HG02884 (cell line): ENCODE measurements around the gene NEK6.

Source experiments
- ATAC-seq: cut with Tn5 transposase; IDR thresholded peaks from one replicate; pipeline ENCODE4 v1.9.1; 2021; ENCODE audit warnings: mild to moderate bottlenecking, moderate library complexity; ENCODE audit not compliant: unreplicated experiment

The NEK6 gene

GRCh38 chr9:124315882-124316281 is 58.1 kb downstream of the NEK6 start:
- no peak for ATAC-seq

DNA sequence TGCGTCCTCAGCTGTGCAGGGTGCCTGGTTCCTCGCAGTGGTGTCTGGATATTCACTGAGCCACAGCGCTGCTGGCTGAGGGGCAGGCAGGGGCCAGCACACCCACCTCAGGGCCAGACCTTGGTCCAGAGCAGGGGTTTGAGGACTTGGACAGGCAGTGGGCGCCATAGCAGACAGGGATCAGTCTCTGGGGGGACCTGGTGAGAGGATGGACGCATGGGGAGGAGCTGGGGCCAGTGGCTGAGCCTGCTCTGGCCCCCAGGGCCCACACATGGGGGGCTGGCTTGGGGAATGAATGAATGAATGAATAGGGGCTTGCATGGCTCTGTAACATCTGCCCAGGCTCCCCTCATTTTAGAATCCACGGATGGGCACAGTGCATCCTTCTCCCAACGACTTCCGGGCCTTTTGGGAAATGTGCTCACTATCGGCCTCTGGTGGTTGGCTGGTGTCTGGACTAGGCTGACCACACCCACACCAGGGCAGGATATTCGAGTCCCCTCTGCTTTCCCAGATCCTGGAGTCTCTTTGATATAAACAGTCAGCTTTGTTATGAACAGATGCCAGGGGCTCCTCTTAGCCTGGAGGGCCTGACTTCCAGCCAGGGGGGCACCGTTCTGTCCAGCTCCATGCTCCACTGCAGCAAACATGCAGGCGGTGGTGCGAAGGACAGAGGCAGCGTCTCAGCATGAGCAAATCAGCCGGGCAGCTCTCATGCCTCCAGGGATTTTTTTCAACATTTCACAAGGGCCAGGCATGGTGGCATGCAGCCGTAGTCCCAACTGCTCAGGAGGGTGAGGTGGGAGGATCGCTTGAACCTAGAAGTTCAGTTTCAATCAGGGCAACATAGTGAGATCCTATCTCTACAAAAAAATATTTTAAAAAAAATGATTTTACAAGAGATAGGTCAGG is 62.6 kb downstream of the NEK6 start:
- no peak for ATAC-seq

- no peak for ATAC-seq
Measured at GRCh38 chr9:124321416-124321815, 63.7 kb downstream of the NEK6 start.

DNA sequence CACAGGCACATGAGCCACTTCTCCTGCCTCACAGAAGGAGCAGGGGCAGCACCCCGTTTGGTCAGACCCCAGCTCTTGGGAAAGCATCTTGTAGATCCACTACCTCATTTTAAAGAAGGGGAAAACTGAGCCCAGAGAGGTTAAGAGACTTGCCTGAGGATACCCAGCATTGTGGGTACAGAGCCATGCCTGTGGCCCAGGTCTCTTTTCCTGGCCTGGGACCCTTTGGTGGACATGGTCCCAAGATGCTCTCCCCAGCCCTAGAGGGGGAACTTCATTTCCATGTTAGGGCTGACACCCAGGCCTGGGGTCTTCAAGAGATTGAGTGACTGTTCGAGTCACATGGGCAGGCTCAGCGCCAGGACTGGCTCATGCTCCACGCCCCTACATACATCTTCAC is 64.2 kb downstream of the NEK6 start:
- ATAC-seq, result no peak

GRCh38 chr9:124322618-124323432 is 65.1 kb downstream of the NEK6 start:
- ATAC-seq, result no peak

DNA sequence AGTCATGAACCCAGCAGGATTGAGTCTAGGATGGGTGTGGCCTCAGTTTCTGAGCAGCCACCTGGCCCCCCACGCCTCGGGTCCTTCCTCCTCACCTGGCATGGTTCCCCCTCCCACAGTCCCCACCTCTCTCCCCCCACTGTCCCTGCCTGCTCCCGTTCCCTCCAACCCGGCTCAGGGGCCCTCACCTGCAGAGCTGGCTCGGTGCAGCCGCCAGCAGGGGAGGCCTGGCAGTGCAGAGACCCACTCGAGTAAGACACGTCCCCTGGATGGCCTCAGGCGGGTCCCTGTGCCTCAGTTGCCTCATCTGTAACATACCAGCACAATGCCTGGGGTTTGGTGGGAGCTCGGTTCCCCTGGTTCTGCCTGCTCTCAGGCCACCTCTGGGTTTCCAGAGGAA is 66.2 kb downstream of the NEK6 start:
- no peak for ATAC-seq

GRCh38 chr9:124325816-124326215 is 68.1 kb downstream of the NEK6 start:
- no peak for ATAC-seq

- ATAC-seq, result no peak
Measured at GRCh38 chr9:124326378-124326777, 68.6 kb downstream of the NEK6 start.

GRCh38 chr9:124327491-124327890 is 69.7 kb downstream of the NEK6 start:
- no peak for ATAC-seq

DNA sequence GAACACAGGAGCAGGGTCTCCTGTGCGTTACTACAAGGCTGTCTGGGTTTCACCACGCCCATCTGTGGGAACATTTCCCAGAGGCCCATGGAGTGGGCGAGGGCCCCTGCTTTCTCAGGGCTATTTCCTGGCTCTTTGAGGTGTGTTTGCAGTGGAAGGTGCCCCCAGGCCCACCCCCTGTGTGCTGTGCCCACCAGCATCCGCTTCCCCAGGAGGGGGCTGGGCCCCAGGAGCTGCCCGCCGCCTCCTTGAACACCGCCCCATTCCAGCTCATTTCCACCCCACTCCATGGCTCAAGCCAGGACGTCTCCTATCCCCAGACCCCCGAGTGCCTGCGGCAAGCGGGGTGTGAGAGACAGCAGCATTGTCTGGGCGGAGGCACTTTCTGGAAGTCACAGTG is 70.5 kb downstream of the NEK6 start:
- ATAC-seq, result no peak

DNA sequence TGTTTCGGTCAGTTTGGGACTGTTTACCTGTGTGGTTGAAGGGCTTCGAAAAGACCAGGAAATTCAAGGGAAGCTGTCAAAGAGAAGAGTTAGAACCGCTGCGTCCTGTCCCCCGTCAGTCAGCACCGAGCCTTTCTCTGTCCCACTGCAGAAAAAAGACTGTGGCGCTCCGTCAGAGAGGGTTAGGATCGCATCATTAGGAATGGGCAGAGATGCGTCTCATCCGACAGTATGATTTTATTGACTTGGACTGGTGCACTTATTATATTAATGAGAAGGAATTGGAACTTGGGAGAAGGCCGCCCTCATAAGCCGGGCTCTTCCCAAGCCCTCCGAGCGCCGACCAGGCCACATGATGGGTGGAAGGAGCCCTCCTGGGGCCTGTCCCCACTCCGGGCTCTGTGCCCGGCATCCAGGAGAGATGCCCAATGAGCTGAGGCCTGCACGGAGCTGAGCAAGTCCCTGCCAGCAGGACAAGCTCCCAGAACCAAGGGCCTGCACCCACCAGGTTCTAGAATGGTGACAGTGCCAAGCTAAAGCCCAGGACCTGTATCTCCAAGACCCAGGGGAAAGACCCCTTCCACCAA is 71.5 kb downstream of the NEK6 start:
- ATAC-seq, result no peak

DNA sequence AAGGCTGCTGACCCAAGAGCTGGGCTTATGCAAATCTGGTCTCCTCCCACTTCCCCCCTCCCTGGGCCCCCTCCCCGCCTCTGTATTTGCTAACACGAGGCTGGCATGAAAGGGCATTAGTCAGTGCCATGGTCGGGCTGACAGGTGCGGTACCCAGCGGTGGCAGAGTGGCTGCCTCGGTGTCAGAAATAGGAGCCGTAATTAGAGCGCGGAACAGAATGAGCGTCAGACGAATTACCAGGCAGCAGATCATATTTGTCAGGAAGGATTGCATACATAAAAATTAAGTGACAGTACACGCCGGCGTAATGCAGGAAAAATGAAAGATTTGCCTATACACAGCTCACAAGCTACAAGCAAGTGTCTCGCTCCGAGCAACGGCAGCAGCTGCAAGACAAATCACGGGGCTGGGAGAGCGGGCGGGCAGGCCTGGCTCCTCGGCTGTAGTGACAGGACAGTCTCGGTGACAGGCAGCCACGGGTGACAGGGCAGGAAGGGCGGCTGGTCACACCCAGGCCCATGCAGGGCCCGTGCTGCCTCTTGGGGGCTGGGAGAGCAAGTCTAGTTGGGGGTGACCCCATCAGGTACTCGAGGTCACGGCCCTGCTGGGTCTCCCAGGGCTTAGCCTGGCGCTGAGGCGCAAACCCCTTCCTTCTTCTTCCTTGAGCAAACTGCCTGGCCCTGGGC is 72.4 kb downstream of the NEK6 start:
- ATAC-seq, result no peak

DNA sequence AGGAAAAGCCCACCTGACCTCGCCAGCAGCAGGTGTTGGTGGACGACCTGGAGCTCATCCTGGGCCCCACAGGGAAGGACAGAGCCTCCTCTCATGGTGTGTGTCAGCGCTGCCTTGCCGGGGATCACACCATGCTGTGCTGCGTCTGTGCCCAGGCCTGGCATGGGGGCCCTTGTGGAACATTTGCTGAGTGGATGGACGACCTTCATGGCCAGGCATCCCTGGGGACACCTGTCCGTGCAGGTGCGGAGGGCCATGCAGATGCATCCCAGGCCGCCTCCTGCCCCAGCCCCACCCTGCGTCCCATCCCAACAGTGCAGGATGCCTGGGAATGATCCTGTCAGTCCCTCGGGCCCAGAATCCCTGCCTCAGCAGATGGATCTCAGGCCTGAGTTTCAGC is 73.8 kb downstream of the NEK6 start:
- no peak for ATAC-seq

DNA sequence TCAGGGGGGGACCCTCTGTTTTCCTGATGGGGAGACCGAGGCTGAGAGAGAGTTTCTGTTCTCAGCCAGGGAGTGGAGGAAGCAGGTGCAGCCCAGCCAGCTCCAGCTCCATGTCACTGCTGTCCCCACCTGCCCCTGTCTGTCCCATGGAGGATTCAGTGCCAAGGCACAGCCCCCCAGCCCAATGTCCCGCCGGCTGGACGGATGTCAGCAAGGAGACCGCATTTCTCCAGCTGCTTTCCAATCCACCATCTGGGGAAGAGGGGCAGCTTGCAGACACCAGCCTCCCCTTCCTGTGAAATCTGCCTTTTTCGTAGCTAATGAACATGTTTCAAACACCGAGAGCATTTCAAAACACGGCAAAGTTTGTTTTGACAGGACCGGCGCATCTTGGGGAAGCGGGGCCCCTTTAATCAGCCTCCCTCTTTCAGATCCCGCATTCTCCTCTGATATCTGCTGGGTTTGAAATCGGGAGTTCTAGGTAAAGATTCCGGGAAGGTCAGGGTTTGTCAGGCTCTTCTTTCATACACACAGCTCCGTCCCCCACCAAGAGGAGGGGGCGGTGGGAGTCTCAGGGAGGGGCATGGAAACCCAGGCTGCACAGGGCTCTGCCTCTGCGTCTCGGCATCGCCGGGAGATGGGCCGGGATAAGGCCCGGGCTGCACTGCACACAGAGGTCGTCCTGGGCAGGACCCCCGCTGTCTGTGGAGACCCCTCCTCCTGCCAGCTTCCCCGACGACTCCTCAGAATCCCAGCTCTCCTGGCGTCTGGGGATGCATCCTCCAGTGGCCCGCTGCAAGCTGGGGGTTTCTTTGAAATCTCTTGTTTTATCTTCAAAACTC is 74.8 kb downstream of the NEK6 start:
- no peak for ATAC-seq

GRCh38 chr9:124333203-124333579 is 75.4 kb downstream of the NEK6 start:
- no peak for ATAC-seq

DNA sequence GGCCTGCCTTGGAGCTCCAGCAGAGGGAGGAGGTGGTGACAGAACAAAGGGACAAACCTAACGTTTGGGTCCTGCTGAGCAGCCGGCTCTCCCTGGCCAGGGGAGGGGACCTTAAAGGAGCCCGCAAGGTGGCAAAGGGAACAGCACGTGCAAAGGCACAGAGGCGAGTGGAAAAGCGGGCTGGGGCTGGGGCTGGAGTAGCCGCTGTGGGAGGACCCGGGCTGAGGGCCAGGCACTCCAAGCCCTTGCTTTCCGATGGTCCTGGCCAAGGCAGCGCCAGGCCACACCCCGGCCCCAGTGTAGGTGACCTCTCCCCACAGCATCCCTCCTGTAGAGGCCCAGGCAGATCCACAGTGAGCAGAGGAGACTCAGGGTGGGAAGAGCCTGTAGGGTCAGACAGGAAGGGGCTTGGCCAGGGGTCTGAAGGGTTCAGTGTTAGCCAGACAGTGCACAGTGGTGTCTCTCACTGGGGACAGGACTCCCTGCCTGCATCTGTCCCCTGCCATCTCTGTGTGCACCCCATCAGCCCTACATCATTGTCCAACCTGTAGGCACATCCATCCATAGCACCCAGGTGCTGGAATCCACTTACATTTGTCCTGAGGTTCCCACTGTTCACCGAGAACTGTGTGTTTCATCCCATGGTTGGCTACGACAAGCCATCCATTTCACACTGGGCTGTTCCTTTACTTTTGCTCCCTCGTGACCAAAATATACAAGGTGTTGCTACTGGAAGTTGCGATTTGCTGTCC is 77.0 kb downstream of the NEK6 start:
- no peak for ATAC-seq

GRCh38 chr9:124335320-124335707 is 77.6 kb downstream of the NEK6 start:
- ATAC-seq, result no peak

GRCh38 chr9:124337562-124337961 is 79.8 kb downstream of the NEK6 start:
- ATAC-seq, result no peak

DNA sequence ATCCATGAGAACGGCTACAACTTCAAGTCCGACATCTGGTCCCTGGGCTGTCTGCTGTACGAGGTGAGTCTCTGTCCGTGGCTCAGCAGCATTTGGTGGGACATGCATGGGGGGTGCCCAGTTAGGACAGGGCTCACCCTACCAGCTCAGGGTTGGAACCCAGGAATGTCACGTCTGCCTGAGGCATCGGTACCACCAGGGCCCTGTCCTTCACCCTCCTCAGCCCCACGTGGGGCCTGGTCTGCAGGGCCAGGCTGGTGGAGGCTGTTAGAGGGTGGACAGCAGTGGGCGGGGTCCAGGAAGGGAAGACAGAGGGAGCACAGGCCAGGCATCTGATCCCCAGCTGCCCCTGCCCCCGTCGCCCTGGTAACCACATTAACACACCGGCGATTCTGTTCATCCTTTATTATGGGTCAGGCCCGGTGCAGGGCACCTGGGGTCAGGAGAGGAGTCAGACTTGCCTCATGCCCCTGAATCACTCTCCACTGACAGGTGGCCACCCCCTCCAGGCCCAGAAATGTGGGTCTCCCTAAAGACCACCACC is 81.9 kb downstream of the NEK6 start:
- no peak for ATAC-seq
